Muscle layer of duodenum (tissue), 2 donors: Measurements from ENCODE around the gene GHDC.

Experiments
- H3K27ac ChIP-seq: one replicate; pipeline ENCODE4 v1.7.0; 2013; ENCODE audit warnings: mild to moderate bottlenecking, low read length
- H3K27me3 ChIP-seq: one replicate; pipeline ENCODE4 v1.7.0; 2013; ENCODE audit warnings: low read depth, mild to moderate bottlenecking, control low read depth, low read length
- H3K36me3 ChIP-seq, 2 donors: one replicate each; pipeline ENCODE4 v1.7.0; 2013; ENCODE audit warnings: low read length in 2 of 2, control low read depth in 1 of 2, mild to moderate bottlenecking in 1 of 2; ENCODE audit not compliant: insufficient read depth in 2 of 2, control insufficient read depth in 1 of 2
- H3K4me1 ChIP-seq, 2 donors: one replicate each; pipeline ENCODE4 v1.7.0; 2013; ENCODE audit warnings: low read length in 2 of 2, mild to moderate bottlenecking in 2 of 2, control low read depth in 1 of 2, moderate library complexity in 1 of 2; ENCODE audit not compliant: insufficient read depth in 2 of 2, control insufficient read depth in 1 of 2
- H3K4me3 ChIP-seq, 2 donors: one replicate each; pipeline ENCODE4 v1.7.0; 2013; ENCODE audit warnings: low read length in 2 of 2, low read depth in 1 of 2, mild to moderate bottlenecking in 1 of 2
- H3K9me3 ChIP-seq, 2 donors: one replicate each; pipeline ENCODE4 v1.7.0; 2013; ENCODE audit warnings: low read length in 2 of 2, control low read depth in 1 of 2, mild to moderate bottlenecking in 1 of 2; ENCODE audit not compliant: control insufficient read depth in 1 of 2
- donor health status: healthy.

GHDC gene

GRCh38 chr17:42180922-42181850 lies 13.1 kb downstream of the GHDC start, which contains the start of gene KCNH4:
KCNH4 (minus strand) TSS chr17:42181142; CDS start chr17:42180945, 197 bp downstream.
- Histone ChIP-seq H3K4me3 (peak within 1 kb of the TSS; percentile 16 to 52), H3K9me3 (no peaks in the 10 kb centered on the region), H3K36me3 (no peaks in the 10 kb centered on the region), H3K27ac (no peak within 1 kb of the TSS), H3K4me1 (peaks cover 3 to 26% of the 10 kb centered on the region in 2 donors), H3K27me3 (peaks cover 11% of the 10 kb centered on the region)

- Histone ChIP-seq H3K9me3 (no peaks in the 10 kb centered on the region), H3K4me1 (peaks cover 3 to 26% of the 10 kb centered on the region in 2 donors), H3K4me3 (peak overlapping the region; percentile 16 to 52), H3K36me3 (no peaks in the 10 kb centered on the region), H3K27me3 (peaks cover 11% of the 10 kb centered on the region), H3K27ac (no peak overlapping the region)
Measured at GRCh38 chr17:42180411-42180921, 13.8 kb downstream of the GHDC start.

GRCh38 chr17:42179911-42180410 lies 14.3 kb downstream of the GHDC start:
- Histone ChIP-seq H3K36me3 (no peaks in the 10 kb centered on the region), H3K9me3 (no peaks in the 10 kb centered on the region), H3K27me3 (peaks cover 11% of the 10 kb centered on the region), H3K4me3 (no peak overlapping the region), H3K27ac (no peak overlapping the region), H3K4me1 (peaks cover 3 to 26% of the 10 kb centered on the region in 2 donors)

GRCh38 chr17:42179335-42179734 lies 15.0 kb downstream of the GHDC start:
- H3K27me3 ChIP-seq: peaks cover 11% of the 10 kb centered on the region
- H3K4me3 ChIP-seq: no peak overlapping the region
- H3K36me3 ChIP-seq: no peaks in the 10 kb centered on the region
- H3K4me1 ChIP-seq: peaks cover 0 to 20% of the 10 kb centered on the region in 2 donors
- H3K27ac ChIP-seq: no peak overlapping the region
- H3K9me3 ChIP-seq: no peaks in the 10 kb centered on the region

DNA sequence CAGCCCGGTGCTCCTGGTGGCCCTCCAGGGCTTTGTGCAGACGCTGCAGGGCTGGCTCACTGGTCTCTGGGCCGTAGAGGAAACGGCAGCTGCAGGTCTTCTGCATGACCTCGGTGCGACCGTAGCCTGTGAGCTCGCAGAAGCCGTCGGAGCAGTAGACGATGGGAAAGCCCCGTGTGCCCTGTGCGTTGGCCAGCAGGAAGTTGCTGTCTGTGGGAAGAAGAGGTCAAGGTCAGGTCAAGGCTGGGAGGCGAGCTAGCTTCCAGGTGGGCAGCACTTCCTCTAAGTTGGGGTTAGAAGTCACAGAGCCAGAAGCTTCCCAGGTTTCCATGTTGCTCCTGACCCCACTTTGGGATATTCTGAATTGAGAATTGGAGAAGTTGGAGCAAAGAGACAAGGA lies 15.5 kb downstream of the GHDC start:
- Histone ChIP-seq H3K27me3 (peaks cover 11% of the 10 kb centered on the region), H3K27ac (no peak overlapping the region), H3K36me3 (no peaks in the 10 kb centered on the region), H3K4me1 (peaks cover 0 to 18% of the 10 kb centered on the region in 2 donors), H3K4me3 (no peak overlapping the region), H3K9me3 (no peaks in the 10 kb centered on the region)

GRCh38 chr17:42177684-42178083 lies 16.6 kb downstream of the GHDC start:
- H3K4me3 ChIP-seq: no peak overlapping the region
- no peaks in the 10 kb centered on the region for H3K36me3 ChIP-seq
- no peaks in the 10 kb centered on the region for H3K9me3 ChIP-seq
- no peak overlapping the region for H3K27ac ChIP-seq
- H3K4me1 ChIP-seq: peaks cover 0 to 14% of the 10 kb centered on the region in 2 donors
- H3K27me3 ChIP-seq: peaks cover 11% of the 10 kb centered on the region

DNA sequence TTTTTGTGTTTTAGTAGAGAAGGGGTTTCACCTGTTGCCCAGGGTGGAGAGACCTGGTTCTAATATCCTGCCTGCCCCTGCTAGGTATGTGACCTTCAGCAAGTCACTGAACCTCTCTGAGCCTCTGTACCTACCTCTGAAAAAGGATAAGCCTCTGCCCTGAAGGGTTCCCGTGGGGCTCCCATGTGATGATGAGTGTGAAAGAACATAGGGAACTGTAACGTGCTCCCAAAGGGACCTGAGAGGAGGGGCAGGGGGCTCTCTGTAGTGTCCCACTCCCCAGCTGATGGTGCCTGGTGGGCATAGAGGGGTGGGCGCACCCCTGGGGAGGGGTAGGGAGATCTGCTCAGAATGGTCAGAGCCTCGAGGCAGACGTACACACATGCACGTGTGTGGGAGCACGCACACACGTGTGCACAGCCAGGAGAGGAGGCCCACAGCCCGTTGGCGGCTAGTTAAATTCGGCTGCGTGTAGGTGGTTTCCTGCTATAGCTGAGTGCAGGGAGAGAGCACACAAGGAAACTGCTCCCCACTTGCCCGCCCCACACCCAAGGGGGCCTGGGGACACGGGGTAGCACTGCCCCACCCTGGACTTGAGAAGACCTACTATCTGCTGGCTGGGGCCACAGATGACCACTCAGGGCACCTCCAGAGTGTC lies 20.0 kb downstream of the GHDC start:
- Histone ChIP-seq H3K4me3 (no peak overlapping the region), H3K27me3 (no peaks in the 10 kb centered on the region), H3K27ac (no peak overlapping the region), H3K36me3 (no peaks in the 10 kb centered on the region), H3K4me1 (no peaks in the 10 kb centered on the region), H3K9me3 (no peaks in the 10 kb centered on the region)

DNA sequence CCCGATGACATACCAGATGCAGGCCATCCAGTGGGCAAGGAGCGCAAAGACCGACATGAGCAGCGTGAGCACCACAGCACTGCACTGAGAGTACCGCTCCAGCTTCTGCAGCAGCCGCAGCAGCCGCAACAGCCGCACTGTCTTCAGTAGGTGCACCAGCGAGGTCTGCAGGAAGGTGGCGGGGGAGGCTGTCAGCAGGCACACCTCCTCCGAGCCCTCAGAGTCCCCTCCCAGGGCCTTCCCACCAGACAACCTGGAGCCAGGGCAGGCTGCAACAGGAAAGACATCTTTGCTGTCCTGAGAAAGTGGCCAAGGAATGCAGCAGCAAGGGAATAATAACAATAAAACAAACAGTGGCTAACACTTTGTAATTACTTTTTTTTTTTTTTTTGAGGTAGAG lies 22.5 kb downstream of the GHDC start:
- H3K27me3 ChIP-seq: no peaks in the 10 kb centered on the region
- H3K4me1 ChIP-seq: no peaks in the 10 kb centered on the region
- H3K36me3 ChIP-seq: no peaks in the 10 kb centered on the region
- no peak overlapping the region for H3K27ac ChIP-seq
- H3K4me3 ChIP-seq: no peak overlapping the region
- H3K9me3 ChIP-seq: no peaks in the 10 kb centered on the region

GRCh38 chr17:42169351-42169750 lies 24.9 kb downstream of the GHDC start:
- Histone ChIP-seq H3K4me1 (no peaks in the 10 kb centered on the region), H3K36me3 (no peaks in the 10 kb centered on the region), H3K27ac (no peak overlapping the region), H3K27me3 (no peaks in the 10 kb centered on the region), H3K4me3 (no peak overlapping the region), H3K9me3 (no peaks in the 10 kb centered on the region)

DNA sequence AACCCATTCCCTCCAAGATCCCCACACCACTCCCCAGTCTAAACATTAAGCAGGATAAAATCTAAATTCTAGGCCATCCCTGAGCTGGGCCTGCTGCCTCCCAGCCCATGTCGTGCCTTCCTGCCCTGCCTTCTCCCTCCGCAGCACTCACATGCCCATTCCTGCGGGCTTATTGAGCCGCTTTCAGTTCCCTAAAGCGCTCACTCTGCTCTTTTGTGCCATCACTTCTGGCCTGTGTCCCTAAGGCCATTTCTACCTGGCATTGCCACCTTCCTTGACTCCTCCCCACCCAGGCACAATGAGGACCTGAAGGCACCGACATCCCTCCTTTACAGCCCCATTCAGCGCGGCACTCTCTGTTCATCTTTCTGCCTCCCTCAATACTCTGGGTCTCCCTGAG lies 26.5 kb downstream of the GHDC start:
- no peaks in the 10 kb centered on the region for H3K9me3 ChIP-seq
- no peak overlapping the region for H3K27ac ChIP-seq
- no peaks in the 10 kb centered on the region for H3K36me3 ChIP-seq
- no peaks in the 10 kb centered on the region for H3K4me1 ChIP-seq
- H3K4me3 ChIP-seq: no peak overlapping the region
- H3K27me3 ChIP-seq: no peaks in the 10 kb centered on the region

- Histone ChIP-seq H3K4me3 (no peak overlapping the region), H3K36me3 (no peaks in the 10 kb centered on the region), H3K27me3 (no peaks in the 10 kb centered on the region), H3K9me3 (no peaks in the 10 kb centered on the region), H3K27ac (no peak overlapping the region), H3K4me1 (no peaks in the 10 kb centered on the region)
Measured at GRCh38 chr17:42166196-42166763, 28.0 kb downstream of the GHDC start.
